ENCODE data around the gene ADGRG3.

Gene ADGRG3

GRCh38 chr16:57630931-57631845, 36.9 kb upstream of the ADGRG3 start:
- DNase-seq = no peak

- no peak for DNase-seq
Measured at GRCh38 chr16:57632568-57632967, 35.5 kb upstream of the ADGRG3 start.

- no peak for DNase-seq
Measured at GRCh38 chr16:57633383-57634064, 34.6 kb upstream of the ADGRG3 start.

- no peak for DNase-seq
Measured at GRCh38 chr16:57634171-57634570, 33.9 kb upstream of the ADGRG3 start.

GRCh38 chr16:57635266-57636097, 32.6 kb upstream of the ADGRG3 start:
- DNase-seq = no peak

GRCh38 chr16:57636184-57636583, 31.9 kb upstream of the ADGRG3 start:
- DNase-seq = no peak

- no peak for DNase-seq
Measured at GRCh38 chr16:57637020-57637419, 31.1 kb upstream of the ADGRG3 start.

- no peak for DNase-seq
Measured at GRCh38 chr16:57637424-57637823, 30.7 kb upstream of the ADGRG3 start.

- DNase-seq = no peak
Measured at GRCh38 chr16:57637965-57638364, 30.1 kb upstream of the ADGRG3 start.

- no peak for DNase-seq
Measured at GRCh38 chr16:57638381-57638780, 29.7 kb upstream of the ADGRG3 start.

- DNase-seq = no peak
Measured at GRCh38 chr16:57639172-57639887, 28.8 kb upstream of the ADGRG3 start.

- DNase-seq = no peak
Measured at GRCh38 chr16:57640185-57640584, 27.9 kb upstream of the ADGRG3 start.

GRCh38 chr16:57640612-57641011, 27.5 kb upstream of the ADGRG3 start:
- DNase-seq = no peak

GRCh38 chr16:57642160-57643135, 25.7 kb upstream of the ADGRG3 start:
- DNase-seq = no peak

- DNase-seq = no peak
Measured at GRCh38 chr16:57643147-57643874, 24.8 kb upstream of the ADGRG3 start.

GRCh38 chr16:57643910-57644309, 24.2 kb upstream of the ADGRG3 start:
- DNase-seq = no peak

GRCh38 chr16:57644383-57645014, 23.6 kb upstream of the ADGRG3 start:
- no peak for DNase-seq

- no peak for DNase-seq
Measured at GRCh38 chr16:57645169-57645568, 22.9 kb upstream of the ADGRG3 start.

- DNase-seq = no peak
Measured at GRCh38 chr16:57645691-57646387, 22.3 kb upstream of the ADGRG3 start.
